BE2C (cell line): ENCODE results near the gene RSKR.
A peak's percentile ranks its signal among the peaks of the same experiment; 100 is the strongest.

Source experiments
- DNase-seq: peaks from one replicate; pipeline ENCODE4 v3.0.0-alpha.2; 2020
- H3K27me3 ChIP-seq: fragments of 250-450 bp; sonication (Bioruptor Pico); 2 replicates; pipeline ENCODE4 v1.5.1; 2020; ENCODE audit warnings: mild to moderate bottlenecking
- H3K36me3 ChIP-seq: fragments of 250-450 bp; sonication (Bioruptor Pico); 2 replicates; pipeline ENCODE4 v1.5.1; 2020; ENCODE audit warnings: mild to moderate bottlenecking
- H3K4me1 ChIP-seq: fragments of 250-450 bp; sonication (Bioruptor Pico); 2 replicates; pipeline ENCODE4 v1.5.1; 2020
- H3K4me3 ChIP-seq: 2 replicates; pipeline ENCODE4 v1.5.1; 2011; ENCODE audit warnings: low read depth, low read length
- H3K9me3 ChIP-seq: fragments of 250-450 bp; sonication (Bioruptor Pico); 2 replicates; pipeline ENCODE4 v1.5.1; 2020
- CTCF ChIP-seq: IDR thresholded peaks from 2 replicates; pipeline ENCODE4 v1.5.1; 2012; ENCODE audit warnings: mild to moderate bottlenecking, low read depth, low read length

Gene RSKR

GRCh38 chr17:28598389-28598788, 15.6 kb downstream of the RSKR start:
- Histone ChIP-seq H3K9me3 (no peaks in the 10 kb centered on the region), H3K4me1 (no peaks in the 10 kb centered on the region), H3K36me3 (no peaks in the 10 kb centered on the region), H3K27me3 (no peaks in the 10 kb centered on the region), H3K4me3 (peak overlapping the region; percentile 78)
- TF ChIP-seq CTCF = no peak
- no peak for DNase-seq

- no peak for TF ChIP-seq CTCF
- Histone ChIP-seq H3K27me3 (no peaks in the 10 kb centered on the region), H3K9me3 (no peaks in the 10 kb centered on the region), H3K4me1 (no peaks in the 10 kb centered on the region), H3K36me3 (no peaks in the 10 kb centered on the region), H3K4me3 (peak overlapping the region; percentile 78)
- DNase-seq = no peak
Observed at GRCh38 chr17:28597606-28598383, 16.2 kb downstream of the RSKR start.

GRCh38 chr17:28592260-28592659, 21.7 kb downstream of the RSKR start:
- H3K9me3 ChIP-seq = no peaks in the 10 kb centered on the region
- H3K4me1 ChIP-seq = no peaks in the 10 kb centered on the region
- no peak for DNase-seq
- no peaks in the 10 kb centered on the region for H3K27me3 ChIP-seq
- TF ChIP-seq CTCF = no peak
- H3K4me3 ChIP-seq = no peak overlapping the region
- peaks cover 23% of the 10 kb centered on the region for H3K36me3 ChIP-seq

GRCh38 chr17:28585851-28586250, 28.1 kb downstream of the RSKR start:
- no peak for TF ChIP-seq CTCF
- Histone ChIP-seq H3K36me3 (peaks cover 33% of the 10 kb centered on the region), H3K27me3 (no peaks in the 10 kb centered on the region), H3K4me1 (no peaks in the 10 kb centered on the region), H3K4me3 (no peak overlapping the region), H3K9me3 (no peaks in the 10 kb centered on the region)
- DNase-seq = no peak

GRCh38 chr17:28584434-28584833, 29.6 kb downstream of the RSKR start:
- Histone ChIP-seq H3K9me3 (no peaks in the 10 kb centered on the region), H3K36me3 (peaks cover 30% of the 10 kb centered on the region), H3K4me3 (no peak overlapping the region), H3K27me3 (no peaks in the 10 kb centered on the region), H3K4me1 (no peaks in the 10 kb centered on the region)
- DNase-seq = no peak
- no peak for TF ChIP-seq CTCF

GRCh38 chr17:28582513-28582912, 31.5 kb downstream of the RSKR start:
- H3K27me3 ChIP-seq = no peaks in the 10 kb centered on the region
- H3K36me3 ChIP-seq = peaks cover 40% of the 10 kb centered on the region
- H3K9me3 ChIP-seq = no peaks in the 10 kb centered on the region
- DNase-seq = no peak
- no peaks in the 10 kb centered on the region for H3K4me1 ChIP-seq
- no peak for TF ChIP-seq CTCF
- H3K4me3 ChIP-seq = no peak overlapping the region
